ENCODE measurements around the gene DLG5.

Gene DLG5

GRCh38 chr10:77877441-77878344 lies 48.9 kb downstream of the DLG5 start:
- no peak for TF ChIP-seq REST (IDR thresholded peaks at IDR 0.05; ENCODE audit: insufficient read depth in 1 of 2, low read depth in 2 of 2, low read length in 2 of 2)
- TF ChIP-seq POLR2AphosphoS5 (IDR thresholded peaks at IDR 0.05; ENCODE audit: low read depth, low read length) = no peak
- TF ChIP-seq SIN3A (IDR thresholded peaks at IDR 0.05; ENCODE audit: borderline replicate concordance, insufficient read depth, low read length) = no peak
- no peak for TF ChIP-seq FOXP2 (optimal IDR thresholded peaks at IDR 0.05; ENCODE audit: borderline replicate concordance, extremely low read depth, extremely low read length, insufficient read depth)
- TF ChIP-seq TAF1 (IDR thresholded peaks at IDR 0.05; ENCODE audit: borderline replicate concordance, insufficient read depth, low read length) = no peak

- no peak for TF ChIP-seq REST (IDR thresholded peaks at IDR 0.05; ENCODE audit: insufficient read depth in 1 of 2, low read depth in 2 of 2, low read length in 2 of 2)
- TF ChIP-seq SIN3A (IDR thresholded peaks at IDR 0.05; ENCODE audit: borderline replicate concordance, insufficient read depth, low read length) = no peak
- no peak for TF ChIP-seq FOXP2 (optimal IDR thresholded peaks at IDR 0.05; ENCODE audit: borderline replicate concordance, extremely low read depth, extremely low read length, insufficient read depth)
- TF ChIP-seq POLR2AphosphoS5 (IDR thresholded peaks at IDR 0.05; ENCODE audit: low read depth, low read length) = no peak
- TF ChIP-seq TAF1 (IDR thresholded peaks at IDR 0.05; ENCODE audit: borderline replicate concordance, insufficient read depth, low read length) = no peak
These were observed 50.8 kb downstream of the DLG5 start for GRCh38 chr10:77875730-77876129.

- no peak for TF ChIP-seq FOXP2 (optimal IDR thresholded peaks at IDR 0.05; ENCODE audit: borderline replicate concordance, extremely low read depth, extremely low read length, insufficient read depth)
- no peak for TF ChIP-seq SIN3A (IDR thresholded peaks at IDR 0.05; ENCODE audit: borderline replicate concordance, insufficient read depth, low read length)
- TF ChIP-seq TAF1 (IDR thresholded peaks at IDR 0.05; ENCODE audit: borderline replicate concordance, insufficient read depth, low read length) = no peak
- no peak for TF ChIP-seq REST (IDR thresholded peaks at IDR 0.05; ENCODE audit: insufficient read depth in 1 of 2, low read depth in 2 of 2, low read length in 2 of 2)
- no peak for TF ChIP-seq POLR2AphosphoS5 (IDR thresholded peaks at IDR 0.05; ENCODE audit: low read depth, low read length)
These were observed 51.7 kb downstream of the DLG5 start for GRCh38 chr10:77874872-77875271.

DNA sequence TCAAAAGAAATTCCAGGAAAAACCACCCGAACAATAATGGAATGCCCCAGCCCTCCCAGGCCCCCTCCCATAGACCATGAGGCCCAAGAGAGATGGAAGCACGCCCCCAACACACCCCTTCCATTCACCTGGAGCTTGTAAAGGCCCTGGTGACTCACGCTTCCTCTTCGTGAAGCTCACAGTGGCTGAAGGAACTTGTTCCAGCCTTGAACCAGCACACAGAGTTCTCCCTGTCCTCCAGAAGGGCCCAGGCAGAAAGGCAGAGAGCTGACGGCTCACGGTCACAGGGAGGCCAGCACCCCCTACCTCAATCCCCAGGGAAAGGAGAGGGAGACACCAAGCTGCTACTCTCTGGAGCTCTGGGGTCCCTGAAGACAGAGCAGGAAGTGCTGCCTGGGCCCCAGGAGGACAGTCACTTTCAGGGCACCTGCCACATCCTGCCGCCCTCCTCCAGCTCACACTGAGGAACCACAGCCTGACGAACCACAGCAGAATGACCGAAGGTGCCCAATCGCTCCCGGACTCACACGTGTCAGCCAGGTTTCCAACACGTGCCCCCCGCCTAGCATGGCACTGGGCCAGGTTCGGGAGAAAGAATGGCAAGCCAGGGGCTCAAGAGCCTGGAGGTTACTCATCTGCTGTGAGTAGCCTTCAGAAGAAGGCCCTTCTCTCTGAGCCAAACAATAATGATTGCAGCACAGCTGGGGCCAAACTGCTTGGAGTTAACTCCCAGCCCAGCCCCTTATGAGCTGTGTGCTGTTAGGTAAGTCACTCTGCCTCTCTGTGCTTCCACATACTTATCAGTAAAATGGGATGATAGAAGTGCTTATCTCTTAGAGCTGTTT lies 52.8 kb downstream of the DLG5 start:
- TF ChIP-seq TAF1 (IDR thresholded peaks at IDR 0.05; ENCODE audit: borderline replicate concordance, insufficient read depth, low read length) (no peak), FOXP2 (optimal IDR thresholded peaks at IDR 0.05; ENCODE audit: borderline replicate concordance, extremely low read depth, extremely low read length, insufficient read depth) (no peak), REST (IDR thresholded peaks at IDR 0.05; ENCODE audit: insufficient read depth in 1 of 2, low read depth in 2 of 2, low read length in 2 of 2) (no peak), POLR2AphosphoS5 (IDR thresholded peaks at IDR 0.05; ENCODE audit: low read depth, low read length) (no peak), SIN3A (IDR thresholded peaks at IDR 0.05; ENCODE audit: borderline replicate concordance, insufficient read depth, low read length) (no peak)

Measured in PFSK-1 (cell line).